GM18502 (cell line): ENCODE data around the gene PIK3R6.
A peak's percentile ranks its signal among the peaks of the same experiment; 100 is the strongest.
"Not testable (repeated sequence)": the region's sequence is repeated elsewhere in the genome, so short reads cannot be mapped to it uniquely, and the experiment has no call there.

Experiments used
- ATAC-seq: cut with Tn5 transposase; IDR thresholded peaks from one replicate; pipeline ENCODE4 v1.9.1; 2021; ENCODE audit warnings: mild to moderate bottlenecking; ENCODE audit not compliant: unreplicated experiment, poor library complexity

PIK3R6 gene

GRCh38 chr17:8894673-8895578 is 27.5 kb upstream of the PIK3R6 start:
- no peak for ATAC-seq

- ATAC-seq: no peak
Observed at GRCh38 chr17:8894202-8894671, 26.8 kb upstream of the PIK3R6 start.

- ATAC-seq: no peak
Observed at GRCh38 chr17:8893621-8894201, 26.2 kb upstream of the PIK3R6 start.

- ATAC-seq: no peak
Observed at GRCh38 chr17:8893059-8893458, 25.6 kb upstream of the PIK3R6 start.

- ATAC-seq: peak; percentile 62
Observed at GRCh38 chr17:8892338-8892690, 24.8 kb upstream of the PIK3R6 start.

GRCh38 chr17:8890671-8891070 is 23.2 kb upstream of the PIK3R6 start:
- ATAC-seq: no peak

- no peak for ATAC-seq
Observed at GRCh38 chr17:8889458-8890210, 22.2 kb upstream of the PIK3R6 start.

- no peak for ATAC-seq
Observed at GRCh38 chr17:8888704-8889302, 21.3 kb upstream of the PIK3R6 start.

GRCh38 chr17:8887834-8888703 is 20.6 kb upstream of the PIK3R6 start:
- no peak for ATAC-seq

- no peak for ATAC-seq
Observed at GRCh38 chr17:8887301-8887700, 19.8 kb upstream of the PIK3R6 start.

- ATAC-seq: no peak
Observed at GRCh38 chr17:8885967-8886684, 18.7 kb upstream of the PIK3R6 start.

- not testable (repeated sequence) for ATAC-seq
Observed at GRCh38 chr17:8885163-8885966, 17.9 kb upstream of the PIK3R6 start.

- no peak for ATAC-seq
Observed at GRCh38 chr17:8884336-8884990, 17.0 kb upstream of the PIK3R6 start.

- no peak for ATAC-seq
Observed at GRCh38 chr17:8883353-8883752, 15.9 kb upstream of the PIK3R6 start.

- ATAC-seq: no peak
Observed at GRCh38 chr17:8881606-8882005, 14.1 kb upstream of the PIK3R6 start.

GRCh38 chr17:8880466-8880865 is 13.0 kb upstream of the PIK3R6 start:
- ATAC-seq: no peak

- no peak for ATAC-seq
Observed at GRCh38 chr17:8879410-8879809, 11.9 kb upstream of the PIK3R6 start.

- ATAC-seq: no peak
Observed at GRCh38 chr17:8877984-8878383, 10.5 kb upstream of the PIK3R6 start.
